OCI-LY1 (cell line): Measurements from ENCODE around the gene MAN1B1.

Experiments
- CTCF ChIP-seq: fragments of 200-600 bp; sonication (generic), shearing (Covaris generic); IDR thresholded peaks from 2 replicates; pipeline ENCODE4 v1.5.1; 2017; ENCODE audit warnings: mild to moderate bottlenecking, antibody characterized with exemption, low read length, moderate library complexity, mixed read lengths
- EZH2 ChIP-seq: fragments of 200-600 bp; sonication (generic), shearing (Covaris generic); IDR thresholded peaks from 2 replicates; pipeline ENCODE4 v1.8.0; 2017; ENCODE audit warnings: borderline replicate concordance, mixed run types, mild to moderate bottlenecking, antibody characterized with exemption, low read length, moderate library complexity, mixed read lengths

- TF ChIP-seq CTCF (no peak), EZH2 (no peak)
Measured at GRCh38 chr9:137108608-137109249, 21.9 kb downstream of the MAN1B1 start.
